Esophagus (tissue), 2 donors: ENCODE data around the gene TCF7L2. TPM values are rescaled to one million over a fixed set of nuclear protein-coding genes. Genes with fewer than 3 reads are reported as not detected.

Source experiments
- H3K27ac ChIP-seq, 2 donors: one replicate each; pipeline ENCODE4 v1.5.1; 2013; ENCODE audit warnings: low read depth in 2 of 2, mild to moderate bottlenecking in 2 of 2, inconsistent platforms in 1 of 2, low read length in 1 of 2, moderate library complexity in 1 of 2
- H3K27me3 ChIP-seq, 2 donors: one replicate each; pipeline ENCODE4 v1.6.1; 2013; ENCODE audit warnings: low read length in 2 of 2, control low read depth in 1 of 2, mild to moderate bottlenecking in 1 of 2; ENCODE audit not compliant: insufficient read depth in 2 of 2, control insufficient read depth in 1 of 2
- H3K36me3 ChIP-seq, 2 donors: one replicate each; pipeline ENCODE4 v1.6.1; 2013; ENCODE audit warnings: low read length in 1 of 2; ENCODE audit not compliant: control insufficient read depth in 2 of 2, insufficient read depth in 2 of 2
- H3K4me1 ChIP-seq, 2 donors: one replicate each; pipeline ENCODE4 v1.6.1; 2013; ENCODE audit warnings: low read length in 1 of 2; ENCODE audit not compliant: control insufficient read depth in 2 of 2, insufficient read depth in 2 of 2
- H3K4me3 ChIP-seq, 2 donors: one replicate each; pipeline ENCODE4 v1.5.1; 2013; ENCODE audit warnings: low read length in 2 of 2, mild to moderate bottlenecking in 2 of 2, low read depth in 1 of 2, moderate library complexity in 1 of 2
- H3K9me3 ChIP-seq, 2 donors: one replicate each; pipeline ENCODE4 v1.6.1; 2013; ENCODE audit warnings: mild to moderate bottlenecking in 2 of 2, low read depth in 1 of 2, low read length in 1 of 2, moderate library complexity in 1 of 2; ENCODE audit not compliant: control insufficient read depth in 2 of 2, insufficient read depth in 1 of 2
- WGBS, 2 donors: extraction: QIAGEN DNeasy Blood & Tissue Kit; methylation state at CpG; one replicate each; pipeline ENCODE4 v1.1.7; 2013; 5-methylcytosine and 5-hydroxymethylcytosine counted together
- polyA plus RNA-seq, 2 donors: library from polyadenylated mRNA; stranded (reverse); fragments of 200-250 nt; gene quantifications; one replicate each; pipeline ENCODE4 v1.2.3, GENCODE V29; 2013
- donor health status: healthy with polysubstance abuse.
- donor health status: Bipolar disorder and iron deficiency.

Gene TCF7L2
- polyA plus RNA-seq, 2 donors = 5.4 to 7.9 TPM

DNA sequence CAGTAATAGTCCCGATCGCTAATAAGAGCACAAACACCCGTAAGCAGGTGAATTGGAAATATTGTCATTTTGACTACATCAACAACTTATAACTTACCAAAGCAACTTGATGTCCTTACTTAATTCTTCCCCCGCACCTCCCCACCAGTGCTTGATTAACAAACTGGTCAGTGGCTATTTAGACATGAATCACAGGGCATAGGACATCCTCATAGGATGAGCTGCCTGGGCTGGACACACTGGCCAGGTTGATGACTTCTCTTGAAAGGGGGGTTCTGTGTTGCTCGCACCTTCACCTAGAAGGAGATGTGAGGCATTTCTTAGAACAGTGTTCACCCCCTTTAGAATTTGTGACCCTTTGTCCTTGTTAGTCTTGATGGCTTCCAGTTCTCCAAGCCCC, 163.2 kb downstream of the TCF7L2 start:
- WGBS, 2 donors = 97 to 98% methylated on average over 5 of the region's 5 CpGs
- H3K36me3 ChIP-seq = no peaks in the 10 kb centered on the region
- no peaks in the 10 kb centered on the region for H3K27me3 ChIP-seq
- peaks cover 0 to 8% of the 10 kb centered on the region in 2 donors for H3K4me1 ChIP-seq
- H3K9me3 ChIP-seq = no peaks in the 10 kb centered on the region
- no peak overlapping the region for H3K27ac ChIP-seq
- H3K4me3 ChIP-seq = no peak overlapping the region

DNA sequence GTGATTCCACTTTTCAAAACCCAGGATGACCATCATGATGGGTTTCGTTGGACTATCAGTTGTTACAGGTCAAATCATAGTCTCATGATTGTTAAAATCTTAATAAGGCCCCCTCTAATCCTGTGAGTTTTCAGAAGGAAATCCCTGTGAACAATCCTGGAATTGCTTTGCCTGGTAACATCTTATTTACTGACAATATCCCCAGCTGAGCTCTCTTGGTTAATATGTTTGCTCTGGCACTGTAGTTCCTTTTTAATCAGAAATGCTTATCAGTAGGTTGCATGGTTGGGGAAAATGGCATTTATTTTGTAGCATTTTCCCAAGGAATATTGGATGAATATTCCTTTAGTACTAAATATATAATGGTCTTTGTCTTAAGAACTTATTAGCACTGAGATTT, 163.9 kb downstream of the TCF7L2 start:
- Histone ChIP-seq H3K27me3 (no peaks in the 10 kb centered on the region), H3K4me3 (no peak overlapping the region), H3K4me1 (peaks cover 0 to 7% of the 10 kb centered on the region in 2 donors), H3K27ac (no peak overlapping the region), H3K9me3 (no peaks in the 10 kb centered on the region), H3K36me3 (no peaks in the 10 kb centered on the region)
- 57 to 93% methylated on average over 1 of the region's 1 CpG for WGBS, 2 donors

DNA sequence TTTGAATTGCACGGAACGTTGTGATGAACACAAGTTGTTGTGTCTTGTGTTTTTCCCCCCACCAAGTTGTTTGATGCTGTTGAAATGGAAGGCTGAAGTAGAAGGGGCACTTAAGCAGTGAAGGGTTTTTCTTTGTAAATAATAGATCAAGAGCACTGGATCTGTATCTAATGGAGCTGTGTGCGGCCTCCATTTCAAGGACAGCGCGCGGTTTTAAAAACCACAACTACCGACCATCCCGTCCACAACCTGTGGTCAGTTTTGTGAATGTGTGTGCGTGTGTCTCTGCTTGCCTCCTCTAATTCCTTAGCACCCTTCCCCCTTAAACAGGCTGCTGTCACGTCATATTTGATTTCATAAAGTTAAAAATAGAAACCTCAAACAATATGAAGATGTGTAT, 165.5 kb downstream of the TCF7L2 start:
- H3K9me3 ChIP-seq = no peaks in the 10 kb centered on the region
- no peaks in the 10 kb centered on the region for H3K36me3 ChIP-seq
- H3K4me3 ChIP-seq = no peak overlapping the region
- H3K27ac ChIP-seq = no peak overlapping the region
- 87 to 93% methylated on average over 10 of the region's 10 CpGs for whole genome bisulfite sequencing, 2 donors
- peaks cover 0 to 6% of the 10 kb centered on the region in 2 donors for H3K4me1 ChIP-seq
- no peaks in the 10 kb centered on the region for H3K27me3 ChIP-seq

DNA sequence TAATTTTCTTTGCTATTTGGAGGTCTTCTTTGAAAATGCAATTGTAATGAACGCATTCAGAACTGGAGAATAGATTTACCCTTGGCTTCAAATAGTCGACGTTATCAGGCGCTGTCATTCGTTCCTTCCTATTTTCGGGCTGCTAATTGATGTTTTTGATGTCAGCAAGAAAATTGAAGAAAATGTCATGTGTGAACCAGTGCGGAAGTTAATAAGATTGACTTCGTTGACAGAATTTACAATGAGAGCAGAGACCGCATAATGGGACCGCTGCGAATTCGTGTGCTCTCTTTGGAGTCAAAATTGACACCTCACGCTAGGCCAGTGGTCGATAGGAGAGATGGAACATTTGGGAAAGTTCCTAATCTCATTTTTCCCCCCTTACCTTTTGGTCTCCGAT, 168.8 kb downstream of the TCF7L2 start:
- no peaks in the 10 kb centered on the region for H3K36me3 ChIP-seq
- no peaks in the 10 kb centered on the region for H3K4me1 ChIP-seq
- WGBS, 2 donors = 93 to 95% methylated on average over 15 of the region's 15 CpGs
- no peak overlapping the region for H3K27ac ChIP-seq
- no peak overlapping the region for H3K4me3 ChIP-seq
- no peaks in the 10 kb centered on the region for H3K9me3 ChIP-seq
- H3K27me3 ChIP-seq = no peaks in the 10 kb centered on the region

DNA sequence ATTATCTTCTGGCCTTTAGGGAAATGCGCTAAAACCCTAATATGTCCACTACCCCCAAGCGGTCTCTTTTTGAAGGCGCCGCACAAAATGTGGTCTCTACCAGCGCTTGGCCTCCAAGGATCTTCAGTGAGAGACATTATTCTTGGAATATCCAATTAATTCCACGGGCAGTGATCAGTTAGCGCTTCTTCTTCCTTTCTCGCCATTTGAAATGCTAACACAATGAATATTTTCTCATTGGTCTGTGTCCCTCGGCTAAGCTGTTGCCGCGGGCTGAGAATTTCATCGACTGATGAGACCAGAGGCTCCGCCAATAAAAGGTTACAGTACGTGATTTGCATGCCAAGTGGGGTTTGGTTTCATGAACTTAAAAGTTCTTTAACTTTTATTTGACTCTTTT, 169.8 kb downstream of the TCF7L2 start:
- Histone ChIP-seq H3K27ac (no peak overlapping the region), H3K9me3 (no peaks in the 10 kb centered on the region), H3K4me3 (no peak overlapping the region), H3K4me1 (no peaks in the 10 kb centered on the region), H3K36me3 (no peaks in the 10 kb centered on the region), H3K27me3 (no peaks in the 10 kb centered on the region)
- 96% methylated on average over 14 of the region's 14 CpGs for WGBS, 2 donors

DNA sequence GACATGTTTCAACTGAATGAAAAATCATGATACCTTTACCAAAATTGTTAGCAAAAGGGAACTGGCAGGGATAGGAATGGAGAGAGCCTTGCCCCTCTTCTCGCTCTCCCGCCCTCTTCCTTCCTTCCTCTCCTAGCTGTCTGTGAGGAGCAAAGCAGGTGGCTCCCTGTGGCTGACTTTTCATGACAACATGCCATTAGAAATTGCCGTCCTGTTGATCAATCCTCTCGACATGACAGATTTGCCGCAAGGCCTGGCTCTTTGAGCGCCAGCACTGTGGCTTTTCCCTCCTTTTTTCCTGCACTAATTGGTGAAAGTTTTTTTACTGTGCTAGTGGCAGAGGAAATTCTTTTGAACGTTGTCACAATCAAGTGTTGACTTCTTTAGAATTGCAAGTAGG, 171.1 kb downstream of the TCF7L2 start:
- 76 to 84% methylated on average over 7 of the region's 7 CpGs for WGBS, 2 donors

DNA sequence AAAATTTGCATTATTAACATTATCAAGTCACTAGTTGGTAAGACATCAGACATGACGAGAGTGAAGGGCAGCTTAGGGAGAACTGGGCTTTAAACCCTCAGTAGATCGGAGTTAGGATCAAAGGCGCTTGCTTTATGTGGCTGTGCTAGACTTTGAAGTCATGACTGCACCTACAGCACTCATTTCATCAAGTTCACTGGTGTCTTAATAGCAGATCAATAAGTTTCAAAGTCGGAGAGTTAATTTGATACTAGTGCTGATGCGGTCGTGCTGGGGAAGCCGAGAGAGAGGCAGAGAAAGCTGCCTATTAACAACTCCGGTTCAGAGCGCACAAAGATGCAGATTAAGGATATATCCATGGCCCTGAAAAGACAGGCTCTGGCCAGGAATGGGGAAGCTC, 172.9 kb downstream of the TCF7L2 start:
- Histone ChIP-seq H3K4me1 (no peaks in the 10 kb centered on the region), H3K27me3 (no peaks in the 10 kb centered on the region)

More for the DNA sequence above, 171.1 kb downstream of the TCF7L2 start:
- H3K9me3 ChIP-seq = no peaks in the 10 kb centered on the region
- H3K36me3 ChIP-seq = no peaks in the 10 kb centered on the region
- H3K4me3 ChIP-seq = no peak overlapping the region
- no peaks in the 10 kb centered on the region for H3K4me1 ChIP-seq
- H3K27me3 ChIP-seq = no peaks in the 10 kb centered on the region
- H3K27ac ChIP-seq = no peak overlapping the region

DNA sequence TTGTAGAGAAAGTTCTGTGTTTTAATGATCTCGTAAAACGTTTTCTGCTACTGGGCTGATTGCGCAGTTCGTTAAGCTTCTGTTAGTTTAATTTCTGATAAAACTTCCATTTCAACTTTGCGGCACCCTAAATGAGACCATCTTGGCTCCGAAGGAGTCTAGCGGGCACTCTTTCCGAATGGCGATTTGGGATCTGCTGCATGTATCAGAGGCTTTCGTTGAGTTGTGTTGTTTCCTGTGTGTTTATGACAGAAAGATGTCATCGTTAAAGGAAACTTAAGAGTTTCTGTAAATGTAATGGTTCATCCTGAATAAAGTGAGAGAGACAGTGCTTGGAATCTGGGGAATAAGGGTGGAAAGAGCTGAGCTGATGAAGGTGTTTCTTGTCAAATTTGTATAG, 174.7 kb downstream of the TCF7L2 start:
- WGBS, 2 donors = 95 to 97% methylated on average over 11 of the region's 11 CpGs
- Histone ChIP-seq H3K4me3 (no peak overlapping the region), H3K27ac (no peak overlapping the region), H3K4me1 (no peaks in the 10 kb centered on the region), H3K27me3 (no peaks in the 10 kb centered on the region), H3K9me3 (no peaks in the 10 kb centered on the region), H3K36me3 (no peaks in the 10 kb centered on the region)

More for the DNA sequence above, 172.9 kb downstream of the TCF7L2 start:
- Histone ChIP-seq H3K4me3 (no peak overlapping the region), H3K9me3 (no peaks in the 10 kb centered on the region), H3K27ac (no peak overlapping the region), H3K36me3 (no peaks in the 10 kb centered on the region)
- WGBS, 2 donors = 86 to 96% methylated on average over 9 of the region's 9 CpGs

DNA sequence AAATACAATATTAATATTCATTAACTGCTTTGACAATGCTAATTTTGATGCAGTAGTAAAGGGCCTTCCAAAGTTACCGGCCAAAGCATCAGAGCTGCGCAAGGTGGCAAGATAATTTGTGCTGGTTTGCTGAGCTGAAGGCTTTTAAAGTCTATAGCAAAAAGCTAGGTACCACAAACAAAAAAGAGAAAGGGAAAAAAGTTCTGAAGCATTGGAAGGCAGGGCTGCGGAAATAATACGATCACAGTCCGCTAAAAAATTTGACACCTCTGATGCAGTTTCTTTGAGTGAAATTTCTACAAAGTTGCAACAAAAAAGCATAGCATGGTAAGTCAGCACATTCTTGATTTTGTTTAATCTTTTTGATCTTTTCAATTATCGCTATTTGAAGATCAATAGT, 175.6 kb downstream of the TCF7L2 start:
- no peaks in the 10 kb centered on the region for H3K4me1 ChIP-seq
- 95 to 96% methylated on average over 6 of the region's 6 CpGs for WGBS, 2 donors
- H3K4me3 ChIP-seq = no peak overlapping the region
- H3K27ac ChIP-seq = no peak overlapping the region
- H3K27me3 ChIP-seq = no peaks in the 10 kb centered on the region
- H3K36me3 ChIP-seq = no peaks in the 10 kb centered on the region
- no peaks in the 10 kb centered on the region for H3K9me3 ChIP-seq

DNA sequence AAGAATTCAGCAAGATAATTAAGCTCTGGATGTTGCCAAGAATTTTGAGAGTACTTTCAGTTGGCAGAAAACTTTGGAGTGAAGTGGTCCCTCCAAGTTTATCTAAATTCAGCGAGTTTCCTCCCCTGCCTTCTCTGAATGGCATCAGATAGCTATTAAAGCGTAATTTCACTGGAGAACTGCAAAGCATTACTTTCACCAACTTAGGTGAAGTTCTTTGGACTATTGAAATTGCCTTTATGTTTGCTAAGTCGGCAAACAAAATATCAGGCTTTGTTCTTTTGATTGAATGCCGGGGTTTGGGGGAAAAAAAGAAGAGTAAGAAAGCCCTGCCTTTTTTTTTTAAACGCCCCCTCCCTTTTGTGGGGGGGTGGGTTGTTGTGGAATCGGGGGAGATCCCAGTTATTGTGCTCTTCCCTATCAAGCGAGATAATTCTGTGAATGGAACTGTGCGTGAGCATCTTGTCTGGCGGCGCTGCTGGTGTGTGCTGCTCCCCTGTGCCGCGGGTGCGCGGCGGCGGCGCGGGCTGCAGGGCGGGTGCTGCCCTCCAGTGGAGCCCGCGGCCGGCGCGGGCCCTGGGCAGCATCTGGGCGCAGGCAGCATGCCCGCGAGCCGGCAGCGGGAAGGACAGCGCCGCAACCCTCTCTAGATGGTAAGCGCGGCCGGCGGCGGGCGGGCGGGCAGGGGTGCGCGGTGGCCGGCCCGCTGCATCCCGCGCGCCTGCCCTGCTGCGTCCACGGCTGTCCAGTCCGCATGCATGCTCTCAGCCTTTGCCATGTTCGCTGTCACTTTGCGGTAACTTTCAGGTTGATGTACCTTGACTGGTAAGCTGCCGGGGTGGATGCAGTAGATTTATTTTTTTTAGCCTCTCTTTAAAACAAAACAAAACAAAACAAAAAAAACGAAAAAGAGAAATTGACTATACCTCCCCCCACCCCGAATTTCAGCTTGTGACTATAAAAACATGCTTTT, 176.5 kb downstream of the TCF7L2 start:
- peak overlapping the region in 1 of 2 donors; percentile 29 for H3K4me3 ChIP-seq

More for the DNA sequence above, 176.5 kb downstream of the TCF7L2 start:
- H3K4me1 ChIP-seq = no peaks in the 10 kb centered on the region
- no peaks in the 10 kb centered on the region for H3K27me3 ChIP-seq
- 9 to 11% methylated on average over 34 to 53 of the region's 53 CpGs for WGBS, 2 donors
- H3K27ac ChIP-seq = no peak overlapping the region
- no peaks in the 10 kb centered on the region for H3K36me3 ChIP-seq
- H3K9me3 ChIP-seq = no peaks in the 10 kb centered on the region
